Mucosa of gallbladder (tissue), 1 donor: Measurements from ENCODE around the gene CDSN. TPM values are rescaled to one million over a fixed set of nuclear protein-coding genes. Genes with fewer than 3 reads are reported as not detected.
"Not testable (repeated sequence)": the region's sequence is repeated elsewhere in the genome, so short reads cannot be mapped to it uniquely, and the experiment has no call there.

ENCODE experiments used
- DNase-seq: peaks from one replicate; pipeline ENCODE4 v3.0.0-alpha.2; 2020; ENCODE audit warnings: low spot score
- total RNA-seq: library from RNA; stranded (reverse); gene quantifications from one replicate; pipeline ENCODE4 v1.2.1, GENCODE V29; 2021
- donor health status: DM: no; HTN: no; CAD: no.

The CDSN gene
- total RNA-seq, 1 donor from 2014 or later = 0.17 TPM

DNA sequence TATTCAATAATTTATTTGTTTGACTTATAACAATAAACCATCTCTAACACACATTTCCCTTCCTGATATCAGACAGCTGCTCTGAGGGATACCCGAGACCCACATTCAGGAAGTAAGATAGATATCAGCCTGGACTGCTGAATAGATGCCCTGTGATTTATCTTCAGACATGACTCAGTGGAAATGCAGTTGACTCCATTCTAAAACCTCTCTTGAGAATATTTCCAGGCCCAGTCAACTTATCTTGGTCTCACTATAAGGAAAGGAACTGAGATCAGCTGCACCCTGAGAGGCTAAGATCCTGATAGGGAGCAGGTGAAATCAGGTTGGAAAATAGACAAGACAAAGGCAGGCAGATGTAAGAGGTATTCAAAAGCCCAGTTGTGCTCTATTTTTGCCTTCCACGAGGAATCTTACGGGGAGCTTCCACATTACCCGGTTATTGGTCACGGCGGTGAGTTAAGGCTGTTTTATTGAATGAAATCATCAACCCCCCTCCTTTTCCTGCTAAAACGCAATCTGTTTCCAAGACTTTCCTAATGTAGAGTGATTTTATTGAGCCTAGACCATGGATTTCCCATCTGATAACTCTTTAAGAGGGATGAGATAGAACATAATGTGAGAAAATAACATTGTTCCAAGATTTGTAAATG lies 33.3 kb downstream of the CDSN start:
- no peak for DNase-seq

- peak; percentile 25 for DNase-seq
Measured at GRCh38 chr6:31083742-31084354, 36.4 kb downstream of the CDSN start.

DNA sequence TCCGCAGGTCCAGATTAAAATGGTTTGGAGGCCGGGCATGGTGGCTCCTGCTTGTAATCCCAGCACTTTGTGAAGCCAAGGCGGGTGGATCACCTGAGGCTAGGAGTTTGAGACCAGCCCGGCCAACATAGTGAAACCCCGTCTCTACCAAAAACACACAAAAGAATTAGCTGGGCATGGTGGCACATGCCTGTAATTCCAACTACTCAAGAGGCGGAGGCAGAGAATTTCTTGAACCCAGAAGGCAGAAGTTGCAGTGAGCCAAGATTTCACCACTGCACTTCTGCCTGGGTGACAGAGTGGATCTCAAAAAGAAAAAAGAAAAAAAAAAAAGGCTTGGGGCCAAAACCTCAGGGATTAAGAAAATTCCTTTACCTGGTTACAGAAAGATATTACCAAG lies 38.4 kb downstream of the CDSN start:
- no peak for DNase-seq

- peak; percentile 77 for DNase-seq
Measured at GRCh38 chr6:31079656-31080261, 40.5 kb downstream of the CDSN start.

- DNase-seq = no peak
Measured at GRCh38 chr6:31076611-31077010, 43.6 kb downstream of the CDSN start.

GRCh38 chr6:31075528-31075927 lies 44.7 kb downstream of the CDSN start:
- DNase-seq = no peak

DNA sequence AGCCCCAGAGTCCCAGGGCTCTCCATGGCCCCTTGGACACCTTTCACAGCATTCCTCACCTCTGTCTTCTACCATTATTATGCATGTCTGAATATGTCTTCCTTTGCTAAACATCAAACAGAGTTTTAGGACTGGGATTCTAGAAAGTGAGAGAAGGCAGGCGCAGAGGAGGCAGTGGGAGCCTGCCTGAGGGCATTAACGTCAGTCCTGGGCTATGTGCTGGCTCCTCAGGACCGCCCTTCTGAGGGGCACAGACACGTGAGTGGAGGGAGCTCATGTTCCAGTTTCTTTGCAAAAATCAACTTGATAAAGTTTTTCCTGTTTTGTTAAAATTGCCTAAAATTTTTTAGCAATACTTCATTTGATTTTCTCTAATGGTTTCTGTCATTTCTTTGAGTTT lies 45.8 kb downstream of the CDSN start:
- DNase-seq = no peak

DNA sequence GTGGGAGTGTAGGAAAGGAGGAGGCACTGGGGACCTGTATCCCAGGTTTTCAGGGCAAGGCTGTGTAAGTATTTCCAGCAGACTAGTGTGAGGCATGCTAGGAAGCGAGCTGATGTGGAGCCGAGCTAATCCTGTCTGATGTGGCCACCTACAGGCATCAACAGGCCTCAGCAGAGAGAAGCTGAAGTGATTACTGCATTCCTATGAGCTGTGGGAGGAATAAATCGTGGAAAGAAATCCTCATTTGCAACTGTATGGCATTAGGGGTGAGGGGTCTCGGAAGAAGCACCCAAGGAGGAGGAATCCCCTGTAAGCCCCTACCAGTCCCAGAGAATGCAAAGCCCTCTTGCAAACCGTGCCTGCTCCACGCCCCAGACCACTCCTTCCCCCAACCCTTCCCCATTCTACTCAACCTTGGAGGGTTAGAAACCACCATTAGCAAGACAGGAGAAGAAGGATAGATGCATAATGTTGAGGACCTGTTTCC lies 49.5 kb downstream of the CDSN start:
- peak; percentile 55 for DNase-seq

DNA sequence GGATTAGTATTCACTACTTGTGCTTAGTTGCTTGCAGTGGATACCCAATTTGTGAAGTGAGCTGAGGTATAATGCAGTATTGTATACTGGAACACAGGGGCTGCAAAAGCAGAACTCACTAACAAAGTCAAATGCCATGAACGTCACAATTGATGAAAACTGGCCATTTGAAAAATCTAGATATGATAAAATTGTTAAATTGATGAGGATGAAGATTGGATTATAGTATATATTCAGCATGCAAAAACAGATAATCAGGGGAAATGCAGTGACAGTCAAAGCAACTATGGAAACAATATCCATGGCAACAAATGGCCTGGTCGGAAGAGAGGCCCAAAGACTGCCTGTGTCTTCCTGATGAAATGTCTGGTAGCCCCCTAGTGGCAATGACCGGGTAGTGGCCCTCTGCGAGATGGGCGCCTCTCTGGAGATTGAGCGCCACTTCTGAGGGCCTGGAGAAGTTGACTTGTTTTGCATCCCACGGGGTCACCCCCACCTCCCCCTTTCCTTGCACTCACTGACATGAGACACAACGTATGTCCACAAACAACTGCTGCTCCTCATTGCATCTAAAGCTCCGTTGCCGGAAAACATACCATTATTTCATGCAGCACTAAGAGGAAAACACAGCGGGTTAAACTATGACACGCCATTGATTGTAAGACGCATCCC lies 51.4 kb downstream of the CDSN start:
- DNase-seq = peak; percentile 82

- not testable (repeated sequence) for DNase-seq
Measured at GRCh38 chr6:31067891-31068668, 52.2 kb downstream of the CDSN start.

GRCh38 chr6:31067028-31067427 lies 53.2 kb downstream of the CDSN start:
- not testable (repeated sequence) for DNase-seq

GRCh38 chr6:31065556-31065955 lies 54.7 kb downstream of the CDSN start:
- no peak for DNase-seq

Other genes starting within 250 kb of the CDSN start
- gene DDR1, start 235.9 kb downstream of the CDSN start, total RNA-seq = 457 TPM
- 37.0 TPM for gene GTF2H4, start 212.2 kb downstream of the CDSN start, total RNA-seq
- gene VARS2, start 206.2 kb downstream of the CDSN start, total RNA-seq = 61.4 TPM
- 149 TPM for gene SFTA2, start 188.3 kb downstream of the CDSN start, total RNA-seq
- gene MUCL3, start 179.5 kb downstream of the CDSN start, total RNA-seq = 93.5 TPM
- 7.1 TPM for gene MUC21, start 136.7 kb downstream of the CDSN start, total RNA-seq
- gene MUC22, start 110.0 kb downstream of the CDSN start, total RNA-seq = not detected
- not detected for gene C6orf15, start 7.9 kb downstream of the CDSN start, total RNA-seq
- gene PSORS1C1, start 5.6 kb downstream of the CDSN start, total RNA-seq = 11.0 TPM
- not detected for gene PSORS1C2, start 18.6 kb upstream of the CDSN start, total RNA-seq
- 28.8 TPM for gene CCHCR1, start 37.4 kb upstream of the CDSN start, total RNA-seq
- 4.8 TPM for gene TCF19, start 38.1 kb upstream of the CDSN start, total RNA-seq
- 9.7 TPM for gene POU5F1, start 50.2 kb upstream of the CDSN start, total RNA-seq
- 601 TPM for gene HLA-C, start 151.6 kb upstream of the CDSN start, total RNA-seq
- 1,432 TPM for gene HLA-B, start 236.7 kb upstream of the CDSN start, total RNA-seq